Activated CD4-positive, alpha-beta T cell treated with anti-CD3 and anti-CD28 coated beads, Interleukin-2, amount 50 U/mL, for 16 hours (primary cell): ENCODE measurements around the gene C16orf54.
"Not testable (repeated sequence)": the region's sequence is repeated elsewhere in the genome, so short reads cannot be mapped to it uniquely, and the experiment has no call there.

ENCODE experiments used
- DNase-seq: peaks from one replicate; pipeline ENCODE4 v3.0.0-alpha.2; 2020

Gene C16orf54

DNA sequence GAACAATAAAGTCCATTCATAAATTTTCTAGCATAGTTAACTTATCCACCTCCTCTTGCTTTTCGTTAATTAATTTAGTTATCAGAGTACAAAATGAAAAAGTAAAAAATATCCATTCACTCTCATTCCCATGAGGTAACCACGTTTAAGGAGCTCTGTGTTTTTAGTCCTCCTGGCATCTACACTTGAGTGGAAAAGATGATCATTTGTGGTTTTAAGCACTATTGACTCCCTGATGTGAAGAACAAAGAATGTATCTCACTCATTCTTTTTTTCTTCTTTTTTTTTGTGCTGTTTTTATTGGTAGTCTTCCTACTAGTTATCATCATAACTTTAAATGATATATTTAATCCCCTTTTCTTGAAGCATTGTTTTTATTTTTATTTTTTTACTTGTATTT lies 40.8 kb downstream of the C16orf54 start:
- DNase-seq = no peak

GRCh38 chr16:29702269-29702668 lies 43.5 kb downstream of the C16orf54 start:
- peak; percentile 41 for DNase-seq

DNA sequence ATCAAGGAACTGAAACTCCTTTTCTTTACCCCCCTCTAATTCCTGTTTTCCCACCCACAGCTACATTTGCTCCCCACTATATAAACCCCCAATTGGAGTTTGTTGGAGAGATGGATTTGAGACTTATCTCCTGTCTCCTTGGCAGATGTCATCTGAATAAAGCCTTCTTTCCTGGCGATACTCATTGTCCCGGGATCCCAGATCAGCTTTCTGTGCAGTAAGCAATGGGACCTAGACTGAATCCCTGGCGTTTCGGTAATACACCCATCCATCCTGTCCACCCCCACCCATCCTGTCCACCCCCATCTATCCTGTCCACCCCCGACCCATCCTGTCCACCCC lies 44.6 kb downstream of the C16orf54 start:
- DNase-seq = no peak

- DNase-seq = peak; percentile 80
These were observed 45.4 kb downstream of the C16orf54 start for GRCh38 chr16:29700253-29700987.

DNA sequence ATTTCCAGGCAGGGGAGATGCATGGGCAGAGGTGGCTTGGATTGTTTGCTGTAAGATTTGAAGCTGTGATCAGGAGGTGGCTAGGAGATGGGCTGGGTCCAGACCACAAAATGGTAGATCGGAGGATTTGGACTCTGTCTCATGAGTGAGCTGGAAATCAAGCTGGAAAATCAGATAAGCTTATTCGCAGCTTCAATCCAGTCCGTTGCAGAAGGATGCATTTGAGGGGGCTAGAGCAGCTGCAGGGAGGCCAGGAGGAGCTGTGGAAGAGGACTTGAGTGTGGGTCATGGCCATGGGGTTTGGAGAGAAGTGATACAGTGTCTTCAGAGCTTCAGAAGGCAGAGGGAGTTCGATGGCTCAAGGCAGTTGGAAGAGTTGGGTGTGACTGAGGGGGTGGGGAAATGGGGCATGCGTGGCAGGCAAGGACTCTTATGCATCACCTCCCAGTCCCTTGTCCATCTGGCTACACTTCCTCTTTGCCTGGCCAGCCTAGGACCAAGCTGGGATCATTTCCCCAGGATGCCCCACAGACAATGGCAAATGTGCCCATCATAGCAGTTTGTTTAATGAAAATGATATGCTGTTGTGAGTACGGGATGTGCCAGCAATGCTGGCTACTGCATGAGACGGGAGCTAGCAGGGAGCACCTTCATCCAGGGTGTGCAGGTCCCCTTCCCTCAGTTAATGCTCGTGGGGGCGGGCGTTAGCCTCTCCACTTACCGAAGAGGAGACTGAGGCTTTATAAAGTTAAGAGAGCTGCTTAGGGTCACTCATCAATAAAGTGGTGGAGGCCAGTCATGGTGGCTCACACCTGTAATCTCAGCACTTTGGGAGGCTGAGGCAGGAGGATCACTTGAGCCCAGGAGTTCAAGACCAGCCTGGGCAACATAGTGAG lies 46.2 kb downstream of the C16orf54 start:
- no peak for DNase-seq

DNA sequence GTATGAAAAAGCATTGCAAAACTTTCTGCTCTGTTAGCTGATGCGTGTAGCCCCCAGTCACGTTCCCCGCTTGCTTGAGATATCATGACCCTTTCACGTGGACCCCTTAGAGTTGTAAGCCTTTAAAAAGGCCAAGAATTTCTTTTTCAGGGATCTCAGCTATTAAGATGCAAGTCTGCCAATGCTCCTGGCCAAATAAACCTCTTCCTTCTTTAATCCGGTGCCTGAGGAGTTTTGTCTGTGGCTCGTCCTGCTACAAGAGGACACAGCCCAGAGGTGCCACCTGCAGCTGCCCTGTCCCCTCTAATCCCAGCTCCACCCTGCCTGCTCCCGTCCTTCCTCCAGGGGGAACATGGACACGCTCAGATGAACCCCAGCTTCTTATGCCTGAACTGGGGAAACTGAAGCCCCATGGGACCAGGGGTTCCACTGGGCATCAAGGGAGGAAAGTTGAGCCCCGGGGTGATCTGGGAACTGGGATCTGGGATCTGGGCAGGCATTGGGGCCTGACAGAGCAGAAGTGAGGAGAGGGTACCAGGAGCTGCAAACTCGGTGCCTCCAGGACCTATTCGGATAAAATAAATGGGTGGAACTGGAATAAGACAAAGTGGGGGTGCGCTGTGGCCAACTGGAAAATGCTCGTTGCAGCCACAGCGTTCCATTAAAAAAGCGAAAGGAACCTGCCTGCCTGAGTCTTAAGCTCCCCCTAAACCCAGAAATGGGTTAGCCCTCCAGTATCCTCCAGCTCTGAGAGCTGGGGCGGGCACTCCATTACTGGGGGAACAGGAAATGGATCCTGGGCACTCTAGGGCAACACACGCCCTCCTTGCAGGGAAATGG lies 47.1 kb downstream of the C16orf54 start:
- DNase-seq = no peak

DNA sequence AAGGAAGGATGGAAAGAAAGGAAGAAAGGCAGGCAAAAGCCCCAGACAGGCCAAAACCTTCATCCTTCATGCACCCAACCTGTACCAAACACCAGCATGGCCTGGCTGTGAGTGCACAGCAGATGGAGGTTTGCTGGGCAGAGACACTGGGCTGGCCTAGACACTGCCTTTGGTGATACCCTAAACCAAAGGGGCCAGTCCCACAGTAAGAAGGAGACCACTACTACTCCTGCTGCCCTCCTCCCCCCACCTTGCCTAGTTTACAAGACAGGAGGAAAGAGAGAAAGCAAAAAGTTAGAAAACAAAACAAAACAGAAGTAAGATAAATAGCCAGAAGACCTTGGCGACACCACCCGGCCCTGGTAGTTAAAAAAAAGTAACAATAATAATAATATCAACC lies 47.7 kb downstream of the C16orf54 start:
- DNase-seq = no peak

DNA sequence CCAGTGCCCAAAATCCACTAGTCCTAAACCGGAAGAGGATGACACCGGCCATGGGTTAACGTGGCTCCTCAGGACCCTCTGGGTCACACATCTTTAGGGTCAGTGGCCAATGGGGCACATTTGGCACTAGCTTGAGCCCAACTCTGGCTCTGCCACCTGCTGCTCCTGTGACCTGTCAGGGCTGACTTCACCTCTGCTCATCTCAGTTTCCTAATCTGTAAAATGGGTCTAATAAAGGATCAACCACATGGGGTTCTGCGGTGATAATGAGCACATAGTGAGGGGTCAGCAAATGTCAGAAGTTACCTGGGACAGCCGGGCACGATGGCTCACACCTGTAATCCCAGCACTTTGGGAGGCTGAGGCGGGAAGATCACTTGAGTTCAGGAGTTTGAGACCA lies 48.4 kb downstream of the C16orf54 start:
- DNase-seq = no peak

DNA sequence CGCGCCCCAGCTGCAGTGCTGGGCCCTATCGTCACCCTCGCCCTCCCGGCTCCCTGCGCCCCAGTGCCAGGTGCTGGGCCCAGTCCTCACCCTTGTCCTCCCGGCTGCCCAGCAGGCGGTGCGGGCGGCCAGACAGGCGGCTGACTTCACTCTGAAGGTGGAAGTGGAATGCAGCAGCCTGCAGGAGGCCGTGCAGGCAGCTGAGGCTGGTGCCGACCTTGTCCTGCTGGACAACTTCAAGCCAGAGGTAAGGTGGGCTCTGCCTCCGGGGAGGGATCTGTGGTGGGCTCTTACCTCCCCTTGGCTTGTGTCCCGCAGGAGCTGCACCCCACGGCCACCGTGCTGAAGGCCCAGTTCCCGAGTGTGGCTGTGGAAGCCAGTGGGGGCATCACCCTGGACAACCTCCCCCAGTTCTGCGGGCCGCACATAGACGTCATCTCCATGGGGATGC lies 48.9 kb downstream of the C16orf54 start:
- DNase-seq = no peak

DNA sequence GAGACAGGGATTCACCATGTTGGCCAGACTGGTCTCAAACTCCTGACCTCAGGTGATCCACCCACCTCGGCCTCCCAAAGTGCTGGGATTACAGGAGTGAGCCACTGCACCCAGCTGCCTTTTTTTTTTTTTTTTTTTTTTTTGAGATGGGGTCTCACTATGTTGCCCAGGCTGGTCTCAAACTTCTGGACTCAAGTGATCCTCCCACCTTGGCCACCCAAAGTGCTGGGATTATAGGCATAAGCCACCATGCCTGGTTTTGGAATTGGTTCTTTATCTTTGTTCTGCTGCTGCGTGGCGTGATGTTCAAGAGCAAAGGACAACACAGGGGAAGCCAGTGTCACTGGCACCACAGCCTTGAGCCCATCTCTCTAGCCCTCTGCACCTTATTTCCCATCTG lies 50.1 kb downstream of the C16orf54 start:
- DNase-seq = not testable (repeated sequence)

- no peak for DNase-seq
These were observed 51.2 kb downstream of the C16orf54 start for GRCh38 chr16:29694384-29695195.

DNA sequence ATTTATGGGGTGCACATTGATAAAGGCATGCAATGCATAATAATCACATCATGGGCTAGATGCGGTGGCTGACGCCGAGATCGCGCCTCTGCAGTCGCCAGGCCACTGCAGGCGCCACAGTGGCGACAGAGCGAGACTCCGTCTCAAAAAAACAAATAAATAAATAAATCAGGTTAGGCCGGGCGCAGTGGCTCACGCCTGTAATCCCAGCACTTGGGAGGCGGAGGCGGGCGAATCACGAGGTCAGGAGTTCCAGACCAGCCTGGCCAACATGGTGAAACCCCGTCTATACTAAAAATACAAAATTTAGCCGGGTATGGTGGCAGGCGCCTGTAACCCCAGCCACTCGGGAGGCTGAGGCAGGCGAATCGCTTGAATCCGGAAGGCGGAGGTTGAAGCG lies 53.2 kb downstream of the C16orf54 start:
- DNase-seq = not testable (repeated sequence)
